DND-41 (cell line): ENCODE data around the gene CSRP1.

Experiments
- ATAC-seq: fragments of 200-7000 bp; cut with Tn5 transposase; 3 replicates; pipeline ENCODE4 v1.9.1; 2021; ENCODE audit warnings: low read depth; ENCODE audit not compliant: insufficient read depth
- DNase-seq: peaks from one replicate; pipeline ENCODE4 v3.0.0-alpha.2; 2020
- H2AFZ ChIP-seq: 2 replicates; pipeline ENCODE4 v1.6.0; 2012; ENCODE audit warnings: low read depth, low read length
- H3K27ac ChIP-seq: 2 replicates; pipeline ENCODE4 v1.5.1; 2012; ENCODE audit warnings: low read length, inconsistent platforms
- H3K27me3 ChIP-seq: fragments of 200-600 bp; sonication (generic); 2 replicates; pipeline ENCODE4 v1.6.0; 2012; ENCODE audit warnings: low read length, mild to moderate bottlenecking, inconsistent platforms; ENCODE audit not compliant: insufficient read depth, poor library complexity
- H3K36me3 ChIP-seq: 2 replicates; pipeline ENCODE4 v1.5.1; 2012; ENCODE audit warnings: low read length, inconsistent platforms; ENCODE audit not compliant: insufficient read depth
- H3K4me1 ChIP-seq: 2 replicates; pipeline ENCODE4 v1.5.1; 2012; ENCODE audit warnings: mild to moderate bottlenecking, low read length; ENCODE audit not compliant: insufficient read depth
- H3K4me2 ChIP-seq: 2 replicates; pipeline ENCODE4 v1.6.0; 2012; ENCODE audit warnings: mild to moderate bottlenecking, moderate library complexity, low read length, inconsistent platforms; ENCODE audit not compliant: insufficient read depth
- H3K4me3 ChIP-seq, 2 experiments: fragments of 200-600 bp in 1 of 2; shearing (Covaris generic) in 1 of 2; 2 replicates each; pipeline ENCODE4 v1.5.1; 2012 to 2016; ENCODE audit warnings: inconsistent platforms in 2 of 2, low read length in 2 of 2, mild to moderate bottlenecking in 2 of 2, low read depth in 1 of 2, moderate library complexity in 1 of 2
- H3K79me2 ChIP-seq: 2 replicates; pipeline ENCODE4 v1.6.0; 2012; ENCODE audit warnings: low read length, inconsistent platforms; ENCODE audit not compliant: insufficient read depth
- H3K9ac ChIP-seq: 2 replicates; pipeline ENCODE4 v1.6.0; 2012; ENCODE audit warnings: low read depth, mild to moderate bottlenecking, inconsistent platforms, low read length, moderate library complexity
- H3K9me3 ChIP-seq: 2 replicates; pipeline ENCODE4 v1.5.1; 2012; ENCODE audit warnings: low read length, moderate library complexity, mild to moderate bottlenecking, inconsistent platforms; ENCODE audit not compliant: insufficient read depth, severe bottlenecking
- H4K20me1 ChIP-seq: 2 replicates; pipeline ENCODE4 v1.6.0; 2012; ENCODE audit warnings: low read length; ENCODE audit not compliant: insufficient read depth
- CTCF ChIP-seq: IDR thresholded peaks from 2 replicates; pipeline ENCODE4 v1.5.1; 2012; ENCODE audit warnings: borderline replicate concordance, low read length, moderate library complexity, mild to moderate bottlenecking; ENCODE audit not compliant: poor library complexity, severe bottlenecking; ENCODE audit errors: extremely low read depth
- EZH2 ChIP-seq: IDR thresholded peaks from 3 replicates; pipeline ENCODE4 v1.6.1; 2012; ENCODE audit warnings: borderline replicate concordance, low read depth, mild to moderate bottlenecking, moderate library complexity, low read length, inconsistent platforms; ENCODE audit not compliant: severe bottlenecking

CSRP1 gene

DNA sequence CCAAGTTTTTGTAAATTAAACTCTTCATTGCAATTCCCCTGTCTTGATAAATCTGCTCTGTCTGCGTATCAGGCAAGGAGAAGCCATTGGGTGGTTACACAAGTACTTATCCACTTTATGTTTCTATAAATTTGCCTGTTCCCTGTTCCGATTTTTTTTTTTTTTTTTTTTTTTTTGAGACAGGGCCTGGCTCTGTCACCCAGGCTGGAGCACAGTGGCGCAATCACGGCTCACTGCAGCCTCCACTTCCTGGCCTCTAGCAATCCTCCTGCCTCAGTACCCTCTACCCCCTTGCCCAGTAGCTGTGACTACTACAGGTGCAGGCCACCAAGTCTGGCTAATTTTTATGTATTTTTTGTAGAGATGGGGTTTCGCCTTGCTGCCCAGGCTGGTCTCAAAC is 11.1 kb upstream of the CSRP1 start:
- no peak for DNase-seq
- Histone ChIP-seq H3K27ac (no peak overlapping the region), H3K79me2 (no peaks in the 10 kb centered on the region), H3K36me3 (no peaks in the 10 kb centered on the region; the same call in 1 of the 2 replicates), H4K20me1 (0 out of 2 replicates have a peak, but pooled peaks cover 3% of the 10 kb centered on the region), H3K9me3 (no peaks in the 10 kb centered on the region), H3K4me1 (no peaks in the 10 kb centered on the region), H3K9ac (no peak overlapping the region), H2AFZ (no peak overlapping the region), H3K4me3 (no peak overlapping the region), H3K27me3 (no peaks in the 10 kb centered on the region), H3K4me2 (no peak overlapping the region)
- ATAC-seq: no peak
- no peak for TF ChIP-seq EZH2
- no peak for TF ChIP-seq CTCF

DNA sequence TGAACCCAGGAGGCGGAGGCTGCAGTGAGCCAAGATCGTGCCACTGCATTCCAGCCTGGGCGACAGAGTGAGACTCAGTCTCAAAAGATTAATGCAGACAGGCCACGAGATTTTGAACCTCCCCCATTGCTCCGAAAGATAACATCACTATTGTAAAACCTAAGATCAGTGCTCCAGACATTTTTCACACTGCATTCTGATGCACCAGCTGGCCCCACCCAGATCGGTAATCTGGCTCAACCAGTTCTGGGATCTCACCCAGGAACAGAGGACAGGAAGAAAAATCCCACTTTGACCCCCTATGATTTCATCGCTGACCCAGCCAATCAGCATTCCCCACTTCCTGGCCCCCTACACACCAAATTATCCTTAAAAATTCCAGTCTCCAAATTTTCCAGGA is 10.7 kb upstream of the CSRP1 start:
- H3K9me3 ChIP-seq: no peaks in the 10 kb centered on the region
- TF ChIP-seq EZH2 (no peak), CTCF (no peak)
- no peaks in the 10 kb centered on the region for H3K79me2 ChIP-seq
- H3K27me3 ChIP-seq: no peaks in the 10 kb centered on the region
- H3K4me1 ChIP-seq: no peaks in the 10 kb centered on the region
- H4K20me1 ChIP-seq: 0 out of 2 replicates have a peak, but pooled peaks cover 3% of the 10 kb centered on the region
- no peak overlapping the region for H2AFZ ChIP-seq
- H3K4me2 ChIP-seq: no peak overlapping the region
- H3K4me3 ChIP-seq: no peak overlapping the region
- no peaks in the 10 kb centered on the region; the same call in 1 of the 2 replicates for H3K36me3 ChIP-seq
- H3K9ac ChIP-seq: no peak overlapping the region
- ATAC-seq: no peak
- DNase-seq: no peak
- no peak overlapping the region for H3K27ac ChIP-seq

DNA sequence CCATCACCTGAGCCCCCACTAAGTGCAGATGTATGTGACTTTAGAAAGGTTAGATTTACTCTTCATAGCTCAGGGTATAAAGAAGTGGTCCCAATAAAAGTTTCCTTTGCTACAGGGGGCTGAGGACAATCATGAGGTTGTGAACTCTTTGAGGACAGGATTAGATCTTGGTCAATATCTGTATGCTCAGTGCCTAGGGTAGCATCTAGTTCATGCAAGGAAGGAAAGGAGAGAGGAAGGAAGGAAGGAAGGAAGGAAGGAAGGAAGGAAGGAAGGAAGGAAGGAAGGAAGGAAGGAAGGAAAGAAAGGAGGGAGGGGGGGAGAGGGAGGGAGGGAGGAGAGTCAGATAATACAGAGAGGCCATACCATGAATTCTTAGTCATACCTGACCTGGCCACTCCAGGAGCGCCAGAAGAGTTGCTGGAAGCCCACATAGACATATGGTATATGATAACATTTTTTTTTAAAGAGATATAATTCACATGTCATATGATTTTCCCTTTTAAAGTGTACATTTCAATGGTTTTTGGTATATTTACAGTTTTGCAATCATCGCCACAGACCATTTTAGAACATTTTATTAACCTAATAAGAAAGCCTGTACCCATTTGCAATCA is 9.7 kb upstream of the CSRP1 start:
- no peaks in the 10 kb centered on the region for H3K79me2 ChIP-seq
- no peak overlapping the region for H3K27ac ChIP-seq
- H3K9ac ChIP-seq: no peak overlapping the region
- ATAC-seq (no peak), DNase-seq (no peak)
- no peaks in the 10 kb centered on the region for H3K27me3 ChIP-seq
- H3K4me3 ChIP-seq: no peak overlapping the region
- TF ChIP-seq CTCF (no peak), EZH2 (no peak)
- no peaks in the 10 kb centered on the region for H3K4me1 ChIP-seq
- no peaks in the 10 kb centered on the region for H3K36me3 ChIP-seq
- no peaks in the 10 kb centered on the region for H3K9me3 ChIP-seq
- H4K20me1 ChIP-seq: 0 out of 2 replicates have a peak, but pooled peaks cover 3% of the 10 kb centered on the region
- H2AFZ ChIP-seq: no peak overlapping the region
- no peak overlapping the region for H3K4me2 ChIP-seq
